H1 (cell line): Measurements from ENCODE around the gene CALY. TPM values are rescaled to one million over a fixed set of nuclear protein-coding genes. Genes with fewer than 3 reads are reported as not detected.

Experiments
- CTCF ChIA-PET: fragments of 300-600 bp; sonication (Branson Sonifier 250); formaldehyde crosslinking; loops from one replicate; lab custom pipeline; 2021; ENCODE audit not compliant: partially characterized antibody; lab: Charles Lee
- POLR2A ChIA-PET: fragments of 300-600 bp; sonication (Branson Sonifier 250); formaldehyde crosslinking; loops from one replicate; lab custom pipeline; 2021; ENCODE audit warnings: inconsistent platforms; ENCODE audit not compliant: partially characterized antibody; lab: Charles Lee
- DNase-seq, 2 experiments: peaks; one replicate each; pipeline versions ENCODE4 v3.0.0 to v3.0.0-alpha.2; 2010 to 2022; ENCODE audit warnings: low spot score in 2 of 2, low read depth in 1 of 2, mixed read lengths in 1 of 2
- FAIRE-seq: peaks from 2 replicates; lab custom pipeline; 2011; peaks lifted over from hg19 to GRCh38; lab: Jason Lieb, UNC
- H2AFZ ChIP-seq: 2 replicates; pipeline ENCODE4 v1.8.1; 2012; ENCODE audit warnings: low read length, inconsistent platforms
- H2AK5ac ChIP-seq: 2 replicates; pipeline ENCODE4 v1.6.1; 2013; ENCODE audit warnings: low read depth, low read length
- H2BK120ac ChIP-seq: replicated peaks from 2 replicates; pipeline ENCODE3; 2013; ENCODE audit warnings: low read depth, low read length, inconsistent platforms
- H2BK12ac ChIP-seq: 2 replicates; pipeline ENCODE4 v1.6.1; 2013; ENCODE audit warnings: low read depth, low read length
- H2BK15ac ChIP-seq: 2 replicates; pipeline ENCODE4 v1.6.1; 2013; ENCODE audit warnings: low read length
- H2BK20ac ChIP-seq: 2 replicates; pipeline ENCODE4 v1.6.1; 2013; ENCODE audit warnings: low read length
- H2BK5ac ChIP-seq: 2 replicates; pipeline ENCODE4 v1.6.1; 2013; ENCODE audit warnings: low read depth, low read length
- H3K14ac ChIP-seq: 2 replicates; pipeline ENCODE4 v1.6.1; 2013; ENCODE audit warnings: inconsistent platforms; ENCODE audit not compliant: insufficient read length
- H3K18ac ChIP-seq: 2 replicates; pipeline ENCODE4 v1.6.1; 2013; ENCODE audit warnings: low read length; ENCODE audit errors: extremely low read depth
- H3K23ac ChIP-seq: 2 replicates; pipeline ENCODE4 v1.6.1; 2013; ENCODE audit warnings: inconsistent platforms; ENCODE audit not compliant: insufficient read length
- H3K23me2 ChIP-seq: 2 replicates; pipeline ENCODE4 v1.6.1; 2013; ENCODE audit warnings: low read depth, low read length
- H3K27ac ChIP-seq: 2 replicates; pipeline ENCODE4 v1.6.1; 2011; ENCODE audit warnings: low read depth, low read length, inconsistent platforms
- H3K27me3 ChIP-seq, 4 experiments: replicated peaks in 1 of 4; 1 replicate in 1 of 4; 2 replicates in 3 of 4; pipeline versions ENCODE4 v1.6.1 to v1.8.1; 2011 to 2013; ENCODE audit warnings: low read length in 3 of 4, mild to moderate bottlenecking in 3 of 4, inconsistent platforms in 2 of 4, mixed read lengths in 2 of 4, moderate library complexity in 1 of 4; ENCODE audit not compliant: control insufficient read depth in 3 of 4, insufficient read depth in 3 of 4; ENCODE audit errors: extremely low read depth in 1 of 4
- H3K36me3 ChIP-seq, 4 experiments: 2 replicates each; pipeline versions ENCODE4 v1.6.1 to v1.8.1; 2011 to 2013; ENCODE audit warnings: mild to moderate bottlenecking in 4 of 4, low read length in 3 of 4, moderate library complexity in 2 of 4, control low read depth in 1 of 4, inconsistent platforms in 1 of 4; ENCODE audit not compliant: insufficient read depth in 4 of 4, control insufficient read depth in 2 of 4
- H3K4ac ChIP-seq: replicated peaks from 2 replicates; pipeline ENCODE3; 2013; ENCODE audit warnings: low read length, low read depth, mixed read lengths, inconsistent platforms; ENCODE audit not compliant: insufficient read length
- H3K4me1 ChIP-seq, 4 experiments: replicated peaks in 1 of 4; 1 replicate in 1 of 4; 2 replicates in 3 of 4; pipeline versions ENCODE4 v1.6.1 to v1.8.1; 2011 to 2013; ENCODE audit warnings: low read length in 3 of 4, inconsistent platforms in 2 of 4, mixed read lengths in 1 of 4; ENCODE audit not compliant: insufficient read depth in 4 of 4, control insufficient read depth in 3 of 4
- H3K4me2 ChIP-seq, 2 experiments: 2 replicates each; pipeline versions ENCODE4 v1.6.1 to v1.8.1; 2011 to 2013; ENCODE audit warnings: low read depth in 2 of 2, low read length in 2 of 2, control low read depth in 1 of 2, inconsistent platforms in 1 of 2, mild to moderate bottlenecking in 1 of 2; ENCODE audit not compliant: insufficient read depth in 1 of 2
- H3K4me3 ChIP-seq, 4 experiments: fragments of 200-600, 300-600 bp in 1 of 4; sonication (generic), shearing (Covaris generic), sonication (Bioruptor Twin) in 1 of 4; 2 replicates each; pipeline versions ENCODE4 v1.5.1 to v1.8.1; 2011 to 2016; ENCODE audit warnings: low read length in 4 of 4, low read depth in 3 of 4, control low read depth in 2 of 4, inconsistent platforms in 2 of 4, mild to moderate bottlenecking in 2 of 4, mixed read lengths in 1 of 4, moderate library complexity in 1 of 4; ENCODE audit not compliant: insufficient read depth in 2 of 4; ENCODE audit errors: extremely low read depth in 1 of 4
- H3K56ac ChIP-seq: replicated peaks from 2 replicates; pipeline ENCODE3; 2013; ENCODE audit warnings: low read depth, mild to moderate bottlenecking, mixed read lengths, low read length, inconsistent platforms; ENCODE audit not compliant: insufficient read length
- H3K79me1 ChIP-seq: 2 replicates; pipeline ENCODE4 v1.6.1; 2013; ENCODE audit warnings: low read depth, low read length, control low read depth
- H3K79me2 ChIP-seq, 2 experiments: 2 replicates each; pipeline versions ENCODE4 v1.6.1 to v1.8.1; 2012 to 2013; ENCODE audit warnings: low read length in 2 of 2, mild to moderate bottlenecking in 2 of 2, inconsistent platforms in 1 of 2; ENCODE audit not compliant: insufficient read depth in 2 of 2, control insufficient read depth in 1 of 2
- H3K9ac ChIP-seq, 4 experiments: replicated peaks in 1 of 4; 1 replicate in 1 of 4; 2 replicates in 3 of 4; pipeline versions ENCODE4 v1.6.1 to v1.8.1; 2011 to 2013; ENCODE audit warnings: low read depth in 3 of 4, low read length in 3 of 4, control low read depth in 2 of 4, mild to moderate bottlenecking in 2 of 4, moderate library complexity in 2 of 4, inconsistent platforms in 1 of 4; ENCODE audit errors: extremely low read depth in 1 of 4
- H3K9me3 ChIP-seq, 2 experiments: 2 replicates each; pipeline versions ENCODE4 v1.6.1 to v1.8.1; 2012 to 2013; ENCODE audit warnings: mild to moderate bottlenecking in 2 of 2, moderate library complexity in 2 of 2, control low read depth in 1 of 2, inconsistent platforms in 1 of 2, low read depth in 1 of 2, low read length in 1 of 2, mixed read lengths in 1 of 2; ENCODE audit not compliant: insufficient read depth in 2 of 2
- H4K20me1 ChIP-seq, 2 experiments: replicated peaks in 1 of 2; 2 replicates each; pipeline versions ENCODE3 to v1.8.1; 2011 to 2013; ENCODE audit warnings: inconsistent platforms in 2 of 2, low read length in 2 of 2, mild to moderate bottlenecking in 1 of 2; ENCODE audit not compliant: insufficient read depth in 2 of 2, control insufficient read depth in 1 of 2
- H4K5ac ChIP-seq: 2 replicates; pipeline ENCODE4 v1.6.1; 2013; ENCODE audit warnings: low read length, low read depth, mixed read lengths, inconsistent platforms; ENCODE audit not compliant: insufficient read length
- H4K8ac ChIP-seq: 2 replicates; pipeline ENCODE4 v1.8.0; 2013; ENCODE audit warnings: mild to moderate bottlenecking, moderate library complexity, low read length, inconsistent platforms; ENCODE audit not compliant: insufficient read depth; ENCODE audit errors: extremely low read depth
- H4K91ac ChIP-seq: replicated peaks from 2 replicates; pipeline ENCODE3; 2013; ENCODE audit warnings: low read length, mixed read lengths, inconsistent platforms; ENCODE audit not compliant: insufficient read length
- ASH2L ChIP-seq: fragments of 200-600, 300-600 bp; sonication (generic); IDR thresholded peaks from one replicate; pipeline ENCODE4 v1.7.1; 2017; ENCODE audit warnings: low read length
- CEBPB ChIP-seq: IDR thresholded peaks from 2 replicates; pipeline ENCODE4 v1.6.1; 2012; ENCODE audit warnings: low read depth, low read length
- CHD2 ChIP-seq: IDR thresholded peaks from 2 replicates; pipeline ENCODE4 v1.6.1; 2012; ENCODE audit warnings: low read length, improper control_type of control experiment
- GABPA ChIP-seq: IDR thresholded peaks from 2 replicates; pipeline ENCODE4 v1.6.1; 2011; ENCODE audit warnings: mild to moderate bottlenecking, low read length, moderate library complexity, borderline replicate concordance; ENCODE audit not compliant: insufficient read depth
- GTF2F1 ChIP-seq: IDR thresholded peaks from 2 replicates; pipeline ENCODE4 v1.6.1; 2012; ENCODE audit warnings: low read depth, low read length, improper control_type of control experiment, borderline replicate concordance
- KDM1A ChIP-seq: fragments of 200-600, 300-600 bp; sonication (generic); IDR thresholded peaks from 2 replicates; pipeline ENCODE4 v1.7.1; 2016; ENCODE audit warnings: mild to moderate bottlenecking, low read length, borderline replicate concordance
- RXRA ChIP-seq: IDR thresholded peaks from 2 replicates; pipeline ENCODE4 v1.6.1; 2011; ENCODE audit warnings: low read depth, mild to moderate bottlenecking, low read length, moderate library complexity; ENCODE audit not compliant: insufficient read depth
- SIX5 ChIP-seq: IDR thresholded peaks from 2 replicates; pipeline ENCODE4 v1.6.1; 2011; ENCODE audit warnings: mild to moderate bottlenecking, low read depth, low read length
- SP4 ChIP-seq: IDR thresholded peaks from 2 replicates; pipeline ENCODE4 v1.6.1; 2012; ENCODE audit warnings: low read length, inconsistent platforms
- SRF ChIP-seq: IDR thresholded peaks from 2 replicates; pipeline ENCODE4 v1.6.1; 2011; ENCODE audit warnings: mild to moderate bottlenecking, low read depth, low read length, moderate library complexity
- TAF1 ChIP-seq: IDR thresholded peaks from 2 replicates; pipeline ENCODE4 v1.6.1; 2011; ENCODE audit warnings: mild to moderate bottlenecking, low read depth, low read length
- WGBS, 2 experiments: shearing (Covaris generic) in 1 of 2; methylation state at CpG; one replicate each; pipeline versions ENCODE4 v1.1.6 to v1.1.7; 2013 to 2015; ENCODE audit warnings: low lambda C conversion rate in 2 of 2, mixed read lengths in 2 of 2, inconsistent platforms in 1 of 2, low coverage in 1 of 2, missing lambda C conversion rate in 1 of 2; ENCODE audit not compliant: insufficient replicate concordance in 2 of 2, insufficient coverage in 1 of 2, insufficient read length in 1 of 2; ENCODE audit errors: extremely low coverage in 1 of 2, missing lambda C conversion rate in 1 of 2; 5-methylcytosine and 5-hydroxymethylcytosine counted together
- polyA plus RNA-seq, 7 experiments: library from polyadenylated mRNA; depleted of rRNA in 3 of 7; stranded (reverse) in 5 of 7; unstranded in 2 of 7; fragments of >200 nt in 5 of 7; fragments of 200-250 nt in 2 of 7; gene quantifications; 1 replicate in 5 of 7; 2 replicates in 1 of 7; 4 replicates in 1 of 7; pipeline versions ENCODE4 v1.2.1 to v1.2.3, GENCODE V29; 2011 to 2013; ENCODE audit warnings: missing spikeins in 2 of 7, mixed read lengths in 2 of 7
- total RNA-seq: library from RNA; stranded (reverse); fragmentation: NEBNext Ultra II Directional; extraction: Animal tissue kit (Norgen Biotek cat#: 25700); gene quantifications from 2 replicates; pipeline ENCODE4 v1.2.1, GENCODE V29; 2021

Gene CALY
- total and polyA plus RNA-seq, 2 of the 8 experiments (the other 6 are each of a cell fraction or from before 2014, with no cell fraction given): 1.3 to 1.5 TPM

GRCh38 chr10:133357285-133358161, 20.8 kb upstream of the CALY start, which contains the start of gene FUOM:
TSS of gene FUOM (minus strand) at chr10:133358019. CDS start at chr10:133358007, 12 bp downstream.
- FAIRE-seq: no peak
- WGBS, 2 experiments: 4% methylated on average over 49 of the region's 83 CpGs; no CpG with 5 or more reads in 1 of the 2 experiments
- TF ChIP-seq TAF1 (peak; percentile 62; the same call in 1 of the 2 replicates), KDM1A (no peak), SRF (no peak), CHD2 (no peak), GTF2F1 (no peak), SP4 (no peak), GABPA (no peak), SIX5 (no peak), RXRA (no peak), ASH2L (peak; percentile 59), CEBPB (no peak)

More at GRCh38 chr10:133357285-133358161, 20.8 kb upstream of the CALY start, which contains the start of gene FUOM:
- peak within 1 kb of the TSS; percentile 19; the same call in 1 of the 2 replicates for H2AFZ ChIP-seq
- H3K23ac ChIP-seq: no peak within 1 kb of the TSS
- peaks cover 7 to 16% of the 10 kb centered on the region in 2 experiments for H4K20me1 ChIP-seq
- peak within 1 kb of the TSS; percentile 91 for H3K4ac ChIP-seq
- no peaks in the 10 kb centered on the region for H3K9me3 ChIP-seq
- H3K27ac ChIP-seq: no peak within 1 kb of the TSS; the same call in 1 of the 2 replicates
- H3K9ac ChIP-seq: peak within 1 kb of the TSS; percentile 46 to 90 (median 67); a peak in 6 of 7 replicates
- H2BK5ac ChIP-seq: peak within 1 kb of the TSS; percentile 52; the same call in 1 of the 2 replicates
- 0 out of 2 replicates have a peak within 1 kb of the TSS, but pooled peaks have one; percentile 27 for H2BK12ac ChIP-seq
- DNase-seq: peak; percentile 67 to 95
- H3K79me1 ChIP-seq: no peaks in the 10 kb centered on the region; the same call in 1 of the 2 replicates
- H3K23me2 ChIP-seq: peaks cover 6% of the 10 kb centered on the region; the same call in 1 of the 2 replicates
- POLR2A ChIA-PET: interaction anchor here (0.9 to 5.0 kb wide), 14 partner anchors 11 to 50 kb away, joined by 3 to 38 read pairs (median 6); partner anchors contain the start of genes CALY, ECHS1 and PRAP1
- H2AK5ac ChIP-seq: no peak within 1 kb of the TSS
- H3K79me2 ChIP-seq: no peaks in the 10 kb centered on the region
- H4K5ac ChIP-seq: peak within 1 kb of the TSS; percentile 95
- H3K27me3 ChIP-seq: peaks cover 0 to 19% (median 7%) of the 10 kb centered on the region in 4 experiments; a peak in 5 of 7 replicates
- peak within 1 kb of the TSS; percentile 51 to 78 (median 68) for H3K4me3 ChIP-seq
- H2BK120ac ChIP-seq: peak within 1 kb of the TSS; percentile 54
- peak within 1 kb of the TSS; percentile 98; the same call in 1 of the 2 replicates for H2BK15ac ChIP-seq
- CTCF ChIA-PET: interaction anchor here (0.6 to 4.9 kb wide), 4 partner anchors 12 to 28 kb away, joined by 3 to 57 read pairs (median 9); no protein-coding TSS in a partner anchor
- H4K91ac ChIP-seq: peak within 1 kb of the TSS; percentile 54
- peak within 1 kb of the TSS; percentile 93 for H3K18ac ChIP-seq
- H3K36me3 ChIP-seq: peaks cover 3 to 7% (median 6%) of the 10 kb centered on the region in 4 experiments; a peak in 7 of 8 replicates
- H4K8ac ChIP-seq: peak within 1 kb of the TSS; percentile 83
- no peak within 1 kb of the TSS for H2BK20ac ChIP-seq
- H3K4me2 ChIP-seq: peak within 1 kb of the TSS; percentile 76 to 80
- peaks cover 0 to 6% (median 3%) of the 10 kb centered on the region in 4 experiments; a peak in 4 of 7 replicates for H3K4me1 ChIP-seq
- peak within 1 kb of the TSS; percentile 46 for H3K56ac ChIP-seq
- no peak within 1 kb of the TSS for H3K14ac ChIP-seq
